Medulla oblongata (tissue), 1 donor: ENCODE results near the gene GJD2.

Experiments used
- DNase-seq: peaks from one replicate; pipeline ENCODE4 v3.0.0-alpha.2; 2015; ENCODE audit errors: extremely low spot score

GJD2 gene

DNA sequence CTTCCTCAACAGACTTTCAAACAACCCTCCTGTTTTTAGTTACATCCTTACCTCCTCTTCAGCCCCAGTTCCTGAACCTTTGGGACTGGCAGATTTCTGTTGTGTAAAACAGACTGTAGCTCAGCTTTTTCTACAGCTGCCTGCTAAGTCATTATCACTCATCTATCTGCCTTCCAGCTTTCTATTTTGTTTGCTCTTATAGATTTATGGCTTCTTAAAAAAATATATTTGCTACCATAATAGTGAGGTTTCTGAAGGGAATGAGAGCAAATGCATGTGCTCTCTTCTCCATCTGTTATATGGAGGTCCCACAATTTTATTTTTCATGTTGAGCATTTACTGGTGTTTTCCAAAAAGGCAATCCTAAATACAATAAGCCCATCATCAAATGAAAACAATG, 18.2 kb upstream of the GJD2 start:
- DNase-seq: no peak

DNA sequence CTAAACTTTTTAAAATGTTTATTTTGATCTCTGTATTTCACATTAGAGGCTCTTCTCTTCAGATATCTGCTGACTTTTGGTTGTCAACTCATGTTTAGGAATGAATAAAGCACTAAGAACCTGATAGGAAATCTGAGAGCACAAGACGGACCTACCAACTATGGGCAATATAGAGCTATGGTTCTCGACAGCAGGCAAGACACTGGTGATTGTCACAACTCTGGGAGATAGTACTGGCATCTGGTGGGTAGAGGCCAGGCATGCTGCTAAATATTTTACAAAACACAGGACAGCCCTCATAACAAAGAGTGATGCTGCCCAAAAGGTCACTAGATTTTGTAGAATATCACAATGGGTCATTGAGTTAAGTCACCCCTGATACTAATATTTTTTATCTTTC, 17.5 kb upstream of the GJD2 start:
- no peak for DNase-seq

DNA sequence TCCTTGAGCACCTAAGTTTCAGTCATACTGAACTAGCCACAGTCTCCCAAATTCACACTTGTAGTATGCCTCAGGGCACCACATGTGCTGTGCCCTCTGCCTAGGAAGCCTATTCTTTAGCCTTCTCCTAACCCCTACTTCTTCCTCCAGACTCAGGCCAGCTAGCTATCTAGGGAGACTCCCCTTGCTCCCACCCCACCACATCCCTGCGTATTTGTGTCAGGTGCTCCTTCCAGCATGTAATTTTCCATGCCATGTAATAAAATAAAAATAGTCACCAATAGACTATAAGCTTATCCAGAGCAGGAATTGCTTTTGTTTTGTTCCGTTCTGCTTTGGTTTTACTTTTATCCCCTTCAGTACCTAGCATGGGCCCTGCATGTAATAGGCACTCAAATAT, 14.9 kb upstream of the GJD2 start:
- DNase-seq: no peak

DNA sequence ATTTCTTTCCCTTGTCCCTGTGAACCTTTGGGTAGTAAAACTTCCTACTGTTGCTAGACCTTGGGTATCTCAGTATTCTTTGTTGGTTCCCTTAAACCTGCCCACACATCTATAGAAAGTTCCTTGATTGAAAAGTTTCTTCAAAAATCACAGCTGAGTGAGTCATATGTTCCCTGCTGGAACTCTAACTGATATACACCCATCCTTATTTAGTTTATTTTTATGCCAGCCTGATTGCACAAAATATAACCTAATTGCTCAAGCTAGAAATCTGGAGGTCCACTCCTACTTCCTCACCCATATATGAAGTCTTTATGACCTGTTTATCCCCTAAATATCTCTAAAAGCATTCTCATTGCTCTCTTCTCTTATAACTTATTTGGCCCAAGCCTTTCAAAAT, 13.7 kb upstream of the GJD2 start:
- no peak for DNase-seq

DNA sequence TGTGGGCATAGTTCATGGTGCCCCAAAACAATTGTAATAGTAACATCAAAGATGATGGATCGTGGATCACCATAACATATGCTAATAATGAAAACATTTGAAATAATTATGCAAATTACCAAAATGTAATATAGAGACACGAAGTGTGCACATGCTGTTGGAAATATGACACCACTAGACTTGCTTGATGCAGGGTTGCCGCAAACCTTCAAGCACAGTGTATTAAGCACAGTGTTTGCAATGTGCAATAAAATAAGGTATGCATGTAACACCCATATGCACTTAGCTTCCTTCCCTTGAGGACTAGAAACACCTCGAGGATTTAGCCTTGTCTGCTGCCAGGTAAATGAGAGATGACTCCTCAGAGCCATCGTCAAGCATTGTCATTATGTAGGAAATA, 10.9 kb upstream of the GJD2 start:
- DNase-seq: no peak

DNA sequence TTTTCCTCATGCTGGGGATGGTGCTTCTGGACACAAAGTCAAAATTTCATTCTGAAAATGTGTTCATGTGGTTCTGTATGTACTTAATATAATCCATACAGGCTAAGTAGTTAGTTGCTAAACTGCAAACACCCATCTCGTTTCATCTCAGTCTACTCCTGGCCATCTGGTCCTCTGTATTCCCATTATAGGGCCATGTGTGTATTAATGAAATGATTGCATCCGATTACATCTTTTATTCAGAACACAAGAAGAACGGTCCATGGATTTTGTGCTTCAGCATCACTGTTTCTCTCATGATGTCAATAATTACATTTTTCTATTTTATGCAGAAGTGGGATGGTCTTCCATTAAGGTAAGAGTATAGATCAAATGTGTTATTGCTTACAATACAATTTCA, 6.1 kb upstream of the GJD2 start:
- DNase-seq: no peak

DNA sequence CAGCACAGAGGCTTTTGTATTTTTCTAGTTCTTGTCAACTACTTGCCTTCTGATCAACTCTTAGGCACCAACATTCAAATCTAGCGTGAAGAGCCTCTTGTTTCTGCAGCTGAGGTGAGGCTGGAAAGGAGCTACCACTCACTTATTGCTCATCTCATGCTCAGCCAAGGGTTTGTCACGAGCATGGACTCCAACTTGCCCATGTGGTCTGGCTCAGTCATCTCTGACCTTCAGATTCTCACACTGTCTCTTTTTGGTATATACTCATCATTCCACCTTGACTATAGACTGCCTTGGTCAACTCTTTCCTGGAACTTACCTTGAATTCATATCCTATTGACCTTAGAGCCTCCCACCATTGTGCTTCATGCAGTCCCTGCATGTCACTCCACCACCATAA, 5.2 kb upstream of the GJD2 start:
- no peak for DNase-seq

DNA sequence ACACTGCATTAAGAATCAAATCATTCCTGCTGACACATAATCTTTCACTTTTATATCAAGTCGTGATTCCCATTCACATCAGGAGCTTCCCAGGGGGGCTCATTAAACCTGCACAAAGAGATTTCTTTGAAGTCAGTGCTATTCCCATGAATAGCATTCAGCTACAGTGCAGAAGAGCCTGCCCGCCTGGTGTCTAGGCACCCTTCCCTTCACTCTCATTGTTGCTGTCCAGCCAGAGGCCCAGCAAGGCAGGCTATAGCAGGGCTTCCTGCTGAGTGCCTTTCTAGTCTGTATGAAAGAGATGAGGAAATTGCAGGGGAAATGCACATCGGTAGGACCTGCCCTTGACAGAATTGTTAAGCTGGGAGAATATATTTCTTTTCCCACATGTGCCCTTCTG, 4.5 kb upstream of the GJD2 start:
- no peak for DNase-seq

DNA sequence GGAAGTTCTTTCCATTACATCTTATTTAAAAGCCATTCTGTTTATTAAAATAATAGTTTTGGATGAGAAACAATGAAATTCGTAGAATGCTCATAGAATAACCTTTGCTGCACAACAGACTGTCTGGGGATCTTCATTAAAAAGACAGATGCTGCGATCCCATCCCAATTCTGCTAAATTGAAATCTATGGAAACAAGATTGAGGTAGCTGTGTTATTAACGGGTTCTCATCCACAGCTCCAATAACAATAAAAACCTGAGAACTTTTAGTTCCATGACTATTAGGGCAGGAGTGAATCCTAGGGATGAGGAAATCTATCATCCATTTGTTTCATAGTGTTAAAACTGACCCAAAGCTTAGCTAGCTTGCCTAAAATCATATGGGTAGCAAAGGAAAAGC, 2.5 kb upstream of the GJD2 start:
- no peak for DNase-seq

DNA sequence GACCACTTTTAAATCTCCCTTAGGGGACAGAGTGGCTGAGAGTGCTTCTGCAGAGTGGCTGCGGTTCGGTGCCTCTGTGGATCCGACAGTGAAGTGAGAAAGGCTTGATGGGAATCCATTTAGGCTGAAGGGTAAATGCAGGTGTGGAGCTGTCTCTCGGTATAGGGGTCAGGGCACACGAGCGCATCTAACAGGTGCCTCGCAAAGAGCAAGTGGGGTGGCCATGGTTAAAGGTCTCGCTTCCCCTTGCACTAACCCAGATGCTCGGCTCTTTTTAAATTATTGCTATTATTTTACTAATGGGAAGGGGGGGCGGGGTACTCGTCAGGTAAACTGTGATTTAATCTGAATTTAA, 598 bp upstream of the GJD2 start:
- DNase-seq: no peak

DNA sequence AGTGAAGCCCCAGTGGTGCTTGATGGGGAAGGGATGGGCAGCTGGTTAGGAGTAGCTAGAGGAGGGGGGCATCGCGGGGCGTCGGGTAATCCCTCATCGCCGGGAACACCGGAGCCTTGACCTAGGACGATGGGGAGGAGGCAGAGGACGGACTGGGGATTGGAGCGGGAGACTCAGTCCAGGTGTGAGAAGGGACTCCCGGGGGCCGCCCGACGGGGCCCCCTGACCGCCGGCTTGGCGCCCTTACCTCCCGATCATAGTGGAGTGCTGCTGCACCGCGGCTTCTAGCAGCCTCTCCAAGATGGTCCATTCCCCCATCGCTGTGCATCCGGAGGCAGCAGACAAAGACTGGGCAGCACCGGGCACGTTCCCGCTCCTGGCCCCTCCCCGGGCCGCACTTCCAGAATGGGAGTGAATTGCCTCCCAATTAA, 612 bp downstream of the GJD2 start:
- no peak for DNase-seq

DNA sequence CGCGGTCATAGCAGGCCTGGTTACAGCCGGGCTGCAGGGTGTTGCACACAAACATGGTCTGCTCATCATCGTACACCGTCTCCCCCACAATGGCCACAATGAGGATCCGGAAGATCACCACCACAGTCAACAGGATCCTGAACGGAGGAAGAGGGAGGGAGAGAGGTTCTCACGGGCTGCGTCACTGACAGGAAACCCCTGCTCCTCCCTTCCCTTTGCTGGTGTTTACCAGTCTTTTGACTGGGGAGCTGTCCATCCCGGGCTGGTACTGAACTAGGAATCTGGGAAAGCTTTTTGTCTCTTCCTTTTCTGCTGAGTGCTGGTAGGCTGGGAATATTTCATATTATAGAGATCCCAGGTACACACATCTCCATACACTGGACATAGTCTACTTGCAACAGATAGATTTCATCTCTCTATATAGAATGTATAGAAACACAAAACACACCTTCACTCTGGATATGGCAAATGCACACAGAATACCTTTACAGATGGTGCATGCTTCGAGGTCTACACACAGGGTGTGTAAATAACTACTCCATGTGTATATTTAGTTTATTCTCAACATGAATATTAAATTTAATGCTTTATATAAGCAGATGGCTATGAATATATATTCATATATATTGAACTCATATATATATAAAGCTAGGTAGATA, 1.4 kb downstream of the GJD2 start:
- DNase-seq: peak; percentile 5

DNA sequence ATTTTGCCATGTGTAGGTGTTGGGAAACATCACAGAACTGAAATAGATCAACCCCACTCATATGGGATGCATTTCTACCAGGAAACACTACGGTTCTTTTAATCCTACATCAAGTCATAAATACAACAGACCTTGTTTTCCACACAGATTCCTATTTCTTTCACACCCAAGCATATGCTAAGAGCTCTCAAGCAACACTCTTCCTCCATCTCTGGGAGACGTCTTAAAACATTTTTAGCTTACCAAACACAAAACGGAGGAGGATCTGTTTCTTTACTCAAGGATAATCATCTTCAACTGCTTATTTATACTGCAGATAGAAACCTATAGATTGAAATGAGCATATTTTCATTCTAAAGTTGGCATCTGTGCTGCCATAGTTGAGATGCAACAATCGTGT, 5.1 kb downstream of the GJD2 start:
- no peak for DNase-seq

DNA sequence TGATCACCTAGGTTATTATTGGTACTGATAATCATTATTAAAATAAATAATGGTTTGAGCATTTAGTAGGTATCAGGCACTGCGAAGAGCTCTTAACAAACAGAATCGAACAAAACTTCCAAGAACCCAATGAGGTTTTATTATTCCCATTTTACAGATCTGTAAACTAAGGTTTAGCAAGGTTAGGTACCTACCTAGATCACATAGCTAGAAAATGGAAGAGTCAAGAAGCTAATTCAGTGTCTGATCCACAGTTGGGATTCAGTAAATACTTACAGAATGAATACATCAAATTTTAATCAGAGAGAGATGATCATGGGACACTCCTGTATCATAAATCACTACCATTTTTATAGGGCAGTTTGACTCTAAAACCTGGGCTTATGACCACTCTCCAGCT, 15.5 kb downstream of the GJD2 start:
- no peak for DNase-seq

DNA sequence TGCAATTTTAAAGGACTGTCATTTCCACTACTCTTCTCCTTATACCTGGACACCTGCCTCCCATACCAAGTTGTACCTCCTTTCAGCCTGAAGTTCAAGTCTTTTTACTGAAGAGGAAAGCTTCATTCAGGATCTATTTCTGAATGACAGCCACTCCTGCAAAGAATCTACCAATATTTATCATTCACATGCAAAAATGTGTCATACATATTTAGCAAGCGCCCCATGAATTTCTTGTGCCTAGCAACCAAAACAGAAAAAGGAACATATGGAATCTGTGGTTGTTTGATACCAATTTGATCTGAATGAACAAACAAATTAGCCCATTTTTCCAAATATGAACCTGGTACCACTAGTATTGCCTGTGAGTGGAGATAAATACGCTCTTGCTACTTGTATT, 16.8 kb downstream of the GJD2 start:
- no peak for DNase-seq

DNA sequence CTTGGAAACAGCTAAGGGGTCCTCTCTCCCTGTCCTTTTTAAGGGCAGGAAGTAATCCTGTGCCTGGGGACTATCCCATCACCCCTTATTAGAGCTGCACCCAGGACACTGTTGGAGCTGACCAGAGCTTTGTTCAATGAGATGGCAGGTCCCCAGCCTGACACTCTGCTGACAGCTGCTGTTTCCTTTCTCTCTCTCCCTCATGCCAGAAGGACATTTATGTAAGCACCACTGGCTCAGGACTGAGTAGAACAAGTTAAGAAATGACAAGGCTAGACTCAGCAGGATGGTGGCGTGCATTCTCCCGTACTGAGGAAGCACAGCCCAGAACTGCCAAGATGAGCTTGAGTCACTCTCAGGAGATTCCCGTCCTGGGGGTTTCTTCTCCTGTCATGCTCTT, 17.3 kb downstream of the GJD2 start:
- no peak for DNase-seq

DNA sequence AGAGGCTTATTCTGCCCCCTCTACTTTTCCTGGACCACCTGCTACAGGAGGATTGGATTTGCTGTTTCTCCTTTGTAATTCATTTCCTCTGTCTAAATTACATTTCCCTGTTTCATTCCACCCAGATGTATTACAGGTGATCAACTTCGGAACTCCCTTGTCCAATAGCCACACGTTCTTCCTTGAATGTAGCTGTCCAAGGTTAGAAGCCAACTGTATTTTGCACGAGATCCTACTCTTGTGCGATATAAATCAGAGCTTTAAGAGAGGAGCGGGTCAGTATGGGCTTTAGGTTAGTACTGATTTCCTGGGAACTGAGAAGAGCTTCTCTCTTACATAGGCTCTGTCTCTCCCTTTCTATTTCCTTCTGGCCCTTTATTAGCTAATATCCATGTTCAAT, 20.5 kb downstream of the GJD2 start:
- DNase-seq: no peak

DNA sequence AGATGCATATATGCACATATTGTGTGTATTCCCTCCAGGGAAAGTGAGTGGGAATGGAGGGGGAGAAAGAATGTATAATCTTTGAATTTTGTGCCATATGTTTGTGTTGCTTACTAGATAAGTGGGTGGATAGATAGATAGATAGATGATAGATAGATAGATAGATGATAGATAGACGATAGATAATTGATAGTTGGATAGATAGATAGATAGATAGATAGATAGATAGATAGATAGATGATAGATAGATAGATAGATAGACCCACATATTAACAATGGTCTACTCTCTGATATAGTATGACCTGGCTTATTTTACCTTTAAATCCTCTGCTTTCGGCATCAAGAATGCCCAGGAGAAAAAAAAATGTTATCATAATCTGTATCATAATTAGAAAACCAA, 21.2 kb downstream of the GJD2 start:
- no peak for DNase-seq

DNA sequence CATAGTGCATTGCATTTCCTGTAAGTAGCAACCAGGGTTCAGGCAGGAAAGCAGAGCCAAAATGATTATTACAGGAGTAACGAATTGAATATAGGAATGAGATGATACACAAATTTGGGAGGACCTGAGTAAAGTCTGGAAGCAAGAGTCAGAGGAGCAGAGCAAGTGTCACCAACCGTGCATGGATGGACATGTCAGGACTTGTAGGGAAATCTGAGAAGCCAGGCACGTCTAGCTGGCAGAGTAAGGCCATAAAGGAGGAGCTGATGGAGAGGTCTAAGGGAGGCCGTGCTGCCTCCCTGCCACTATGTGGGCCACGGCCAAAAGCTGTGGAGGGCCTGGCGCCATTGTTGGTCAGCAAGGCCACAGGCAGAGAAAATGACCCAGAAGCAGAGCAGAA, 22.4 kb downstream of the GJD2 start:
- no peak for DNase-seq

DNA sequence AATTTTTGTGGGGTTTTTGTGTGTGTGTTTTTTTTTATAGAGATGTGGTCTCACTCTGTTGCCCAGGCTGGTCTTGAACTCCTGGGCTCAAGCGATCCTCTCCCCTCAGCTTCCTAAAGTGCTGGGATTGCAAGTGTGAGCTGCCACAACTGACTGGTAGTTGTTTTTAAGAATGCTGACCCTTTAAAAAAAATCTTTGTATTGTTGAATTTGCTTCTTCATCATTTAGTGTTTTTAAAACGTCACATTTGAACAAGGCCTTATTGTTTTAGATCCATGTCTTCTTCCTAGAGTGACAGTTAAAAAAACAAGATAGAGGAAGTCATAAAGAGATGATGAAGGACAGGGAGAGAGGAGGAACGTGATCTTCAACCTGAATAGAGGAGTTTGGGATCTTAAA, 24.1 kb downstream of the GJD2 start:
- no peak for DNase-seq

DNA sequence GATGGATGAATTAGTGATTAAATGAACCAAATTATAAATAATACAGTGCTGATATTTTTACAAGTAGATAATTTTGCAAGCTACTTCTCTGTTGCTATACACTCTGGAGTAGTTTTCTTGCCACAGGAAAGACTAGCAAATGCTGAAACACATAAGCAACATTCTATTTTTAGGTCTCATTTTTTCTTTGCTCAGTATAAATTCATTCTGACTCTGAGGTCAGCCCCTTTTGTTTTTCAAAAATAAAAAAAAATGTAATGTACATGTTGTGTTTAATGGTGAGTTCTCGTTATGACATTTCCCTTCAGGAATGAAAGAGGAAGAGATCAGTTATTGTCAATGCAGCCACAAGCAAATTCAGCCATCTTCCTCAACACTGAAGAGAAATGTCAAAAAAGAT, 24.9 kb downstream of the GJD2 start:
- DNase-seq: no peak

DNA sequence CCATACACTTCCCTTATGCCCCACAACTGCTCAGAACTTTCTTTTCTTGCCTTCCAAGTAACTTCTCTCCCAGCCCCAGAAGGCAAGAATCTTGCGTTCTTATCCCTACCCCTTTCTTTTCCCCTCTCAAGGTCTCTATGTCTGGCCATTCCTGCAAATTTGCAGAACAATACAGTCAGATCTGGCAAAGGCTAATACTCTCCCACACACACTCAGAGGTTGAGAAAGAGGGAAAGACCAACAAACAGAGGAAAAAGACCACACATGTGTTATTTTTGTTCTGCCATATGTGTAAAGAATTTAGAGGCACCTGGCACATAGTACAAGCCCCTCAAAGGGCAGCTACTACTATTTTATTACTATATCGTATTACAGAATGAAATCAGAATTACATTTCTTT, 25.7 kb downstream of the GJD2 start:
- no peak for DNase-seq

DNA sequence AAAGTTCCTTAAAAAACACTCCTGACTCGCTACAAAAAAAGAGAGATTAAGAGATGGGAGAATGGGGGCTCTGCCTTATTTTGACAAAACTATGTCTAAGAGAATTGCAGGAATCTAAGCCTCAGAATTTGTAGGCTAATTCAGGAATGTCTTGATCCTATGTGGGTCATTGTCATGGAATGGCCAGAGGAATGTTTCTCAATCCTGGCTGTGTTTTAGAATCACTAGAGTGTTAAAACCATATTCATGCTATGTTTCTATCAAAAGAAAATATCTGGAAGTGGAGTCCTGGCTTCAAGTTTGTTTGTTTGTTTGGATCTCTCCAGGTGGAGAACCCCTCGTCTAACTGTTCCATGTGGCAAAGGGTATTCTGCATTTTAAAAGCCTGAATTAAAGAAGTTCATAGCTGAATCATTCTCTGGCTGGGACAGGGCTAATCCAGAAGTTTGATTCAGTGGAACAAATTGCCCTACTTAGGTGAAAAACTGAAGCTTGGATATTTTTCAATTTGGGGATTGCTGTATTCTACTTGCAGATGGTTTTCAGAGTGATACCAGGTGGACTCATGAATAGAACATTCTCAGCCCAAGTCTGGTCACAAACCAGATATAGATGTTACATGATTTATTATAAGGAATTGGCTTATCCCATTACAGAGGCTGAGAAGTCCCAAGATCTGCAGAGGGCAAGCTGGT, 28.2 kb downstream of the GJD2 start:
- DNase-seq: no peak

DNA sequence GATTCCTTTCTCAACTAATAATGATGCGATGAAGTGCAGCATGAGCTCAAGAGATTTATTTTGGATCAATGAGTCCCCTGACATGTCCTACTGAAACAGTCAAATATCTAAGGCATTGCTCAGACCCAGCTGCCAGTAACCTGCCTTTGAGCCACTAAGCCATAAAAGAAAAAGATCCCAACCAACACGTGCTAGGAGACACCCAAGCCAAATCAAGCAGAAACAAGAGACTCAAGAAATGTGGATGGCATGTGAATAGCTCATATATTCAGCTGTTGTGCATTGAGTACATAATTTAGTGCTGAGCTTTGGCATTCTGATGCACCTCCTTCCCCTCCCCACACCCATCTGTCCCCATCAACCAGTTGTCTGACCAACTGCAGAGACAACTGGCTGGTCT, 29.2 kb downstream of the GJD2 start:
- DNase-seq: no peak
